H1 (cell line): ENCODE results near the gene GNS. TPM values are rescaled to one million over a fixed set of nuclear protein-coding genes. Genes with fewer than 3 reads are reported as not detected.

Source experiments
- CTCF ChIA-PET: fragments of 300-600 bp; sonication (Branson Sonifier 250); formaldehyde crosslinking; loops from one replicate; lab custom pipeline; 2021; ENCODE audit not compliant: partially characterized antibody; lab: Charles Lee
- POLR2A ChIA-PET: fragments of 300-600 bp; sonication (Branson Sonifier 250); formaldehyde crosslinking; loops from one replicate; lab custom pipeline; 2021; ENCODE audit warnings: inconsistent platforms; ENCODE audit not compliant: partially characterized antibody; lab: Charles Lee
- DNase-seq, 2 experiments: peaks; one replicate each; pipeline versions ENCODE4 v3.0.0 to v3.0.0-alpha.2; 2010 to 2022; ENCODE audit warnings: low spot score in 2 of 2, low read depth in 1 of 2, mixed read lengths in 1 of 2
- FAIRE-seq: peaks from 2 replicates; lab custom pipeline; 2011; peaks lifted over from hg19 to GRCh38; lab: Jason Lieb, UNC
- H2AFZ ChIP-seq: 2 replicates; pipeline ENCODE4 v1.8.1; 2012; ENCODE audit warnings: low read length, inconsistent platforms
- H2AK5ac ChIP-seq: 2 replicates; pipeline ENCODE4 v1.6.1; 2013; ENCODE audit warnings: low read depth, low read length
- H2BK120ac ChIP-seq: replicated peaks from 2 replicates; pipeline ENCODE3; 2013; ENCODE audit warnings: low read depth, low read length, inconsistent platforms
- H2BK12ac ChIP-seq: 2 replicates; pipeline ENCODE4 v1.6.1; 2013; ENCODE audit warnings: low read depth, low read length
- H2BK15ac ChIP-seq: 2 replicates; pipeline ENCODE4 v1.6.1; 2013; ENCODE audit warnings: low read length
- H2BK20ac ChIP-seq: 2 replicates; pipeline ENCODE4 v1.6.1; 2013; ENCODE audit warnings: low read length
- H2BK5ac ChIP-seq: 2 replicates; pipeline ENCODE4 v1.6.1; 2013; ENCODE audit warnings: low read depth, low read length
- H3K14ac ChIP-seq: 2 replicates; pipeline ENCODE4 v1.6.1; 2013; ENCODE audit warnings: inconsistent platforms; ENCODE audit not compliant: insufficient read length
- H3K18ac ChIP-seq: 2 replicates; pipeline ENCODE4 v1.6.1; 2013; ENCODE audit warnings: low read length; ENCODE audit errors: extremely low read depth
- H3K23ac ChIP-seq: 2 replicates; pipeline ENCODE4 v1.6.1; 2013; ENCODE audit warnings: inconsistent platforms; ENCODE audit not compliant: insufficient read length
- H3K23me2 ChIP-seq: 2 replicates; pipeline ENCODE4 v1.6.1; 2013; ENCODE audit warnings: low read depth, low read length
- H3K27ac ChIP-seq: 2 replicates; pipeline ENCODE4 v1.6.1; 2011; ENCODE audit warnings: low read depth, low read length, inconsistent platforms
- H3K27me3 ChIP-seq, 4 experiments: replicated peaks in 1 of 4; 1 replicate in 1 of 4; 2 replicates in 3 of 4; pipeline versions ENCODE4 v1.6.1 to v1.8.1; 2011 to 2013; ENCODE audit warnings: low read length in 3 of 4, mild to moderate bottlenecking in 3 of 4, inconsistent platforms in 2 of 4, mixed read lengths in 2 of 4, moderate library complexity in 1 of 4; ENCODE audit not compliant: control insufficient read depth in 3 of 4, insufficient read depth in 3 of 4; ENCODE audit errors: extremely low read depth in 1 of 4
- H3K36me3 ChIP-seq, 4 experiments: 2 replicates each; pipeline versions ENCODE4 v1.6.1 to v1.8.1; 2011 to 2013; ENCODE audit warnings: mild to moderate bottlenecking in 4 of 4, low read length in 3 of 4, moderate library complexity in 2 of 4, control low read depth in 1 of 4, inconsistent platforms in 1 of 4; ENCODE audit not compliant: insufficient read depth in 4 of 4, control insufficient read depth in 2 of 4
- H3K4ac ChIP-seq: replicated peaks from 2 replicates; pipeline ENCODE3; 2013; ENCODE audit warnings: low read length, low read depth, mixed read lengths, inconsistent platforms; ENCODE audit not compliant: insufficient read length
- H3K4me1 ChIP-seq, 4 experiments: replicated peaks in 1 of 4; 1 replicate in 1 of 4; 2 replicates in 3 of 4; pipeline versions ENCODE4 v1.6.1 to v1.8.1; 2011 to 2013; ENCODE audit warnings: low read length in 3 of 4, inconsistent platforms in 2 of 4, mixed read lengths in 1 of 4; ENCODE audit not compliant: insufficient read depth in 4 of 4, control insufficient read depth in 3 of 4
- H3K4me2 ChIP-seq, 2 experiments: 2 replicates each; pipeline versions ENCODE4 v1.6.1 to v1.8.1; 2011 to 2013; ENCODE audit warnings: low read depth in 2 of 2, low read length in 2 of 2, control low read depth in 1 of 2, inconsistent platforms in 1 of 2, mild to moderate bottlenecking in 1 of 2; ENCODE audit not compliant: insufficient read depth in 1 of 2
- H3K4me3 ChIP-seq, 4 experiments: fragments of 200-600, 300-600 bp in 1 of 4; sonication (generic), shearing (Covaris generic), sonication (Bioruptor Twin) in 1 of 4; 2 replicates each; pipeline versions ENCODE4 v1.5.1 to v1.8.1; 2011 to 2016; ENCODE audit warnings: low read length in 4 of 4, low read depth in 3 of 4, control low read depth in 2 of 4, inconsistent platforms in 2 of 4, mild to moderate bottlenecking in 2 of 4, mixed read lengths in 1 of 4, moderate library complexity in 1 of 4; ENCODE audit not compliant: insufficient read depth in 2 of 4; ENCODE audit errors: extremely low read depth in 1 of 4
- H3K56ac ChIP-seq: replicated peaks from 2 replicates; pipeline ENCODE3; 2013; ENCODE audit warnings: low read depth, mild to moderate bottlenecking, mixed read lengths, low read length, inconsistent platforms; ENCODE audit not compliant: insufficient read length
- H3K79me1 ChIP-seq: 2 replicates; pipeline ENCODE4 v1.6.1; 2013; ENCODE audit warnings: low read depth, low read length, control low read depth
- H3K79me2 ChIP-seq, 2 experiments: 2 replicates each; pipeline versions ENCODE4 v1.6.1 to v1.8.1; 2012 to 2013; ENCODE audit warnings: low read length in 2 of 2, mild to moderate bottlenecking in 2 of 2, inconsistent platforms in 1 of 2; ENCODE audit not compliant: insufficient read depth in 2 of 2, control insufficient read depth in 1 of 2
- H3K9ac ChIP-seq, 4 experiments: replicated peaks in 1 of 4; 1 replicate in 1 of 4; 2 replicates in 3 of 4; pipeline versions ENCODE4 v1.6.1 to v1.8.1; 2011 to 2013; ENCODE audit warnings: low read depth in 3 of 4, low read length in 3 of 4, control low read depth in 2 of 4, mild to moderate bottlenecking in 2 of 4, moderate library complexity in 2 of 4, inconsistent platforms in 1 of 4; ENCODE audit errors: extremely low read depth in 1 of 4
- H3K9me3 ChIP-seq, 2 experiments: 2 replicates each; pipeline versions ENCODE4 v1.6.1 to v1.8.1; 2012 to 2013; ENCODE audit warnings: mild to moderate bottlenecking in 2 of 2, moderate library complexity in 2 of 2, control low read depth in 1 of 2, inconsistent platforms in 1 of 2, low read depth in 1 of 2, low read length in 1 of 2, mixed read lengths in 1 of 2; ENCODE audit not compliant: insufficient read depth in 2 of 2
- H4K20me1 ChIP-seq, 2 experiments: replicated peaks in 1 of 2; 2 replicates each; pipeline versions ENCODE3 to v1.8.1; 2011 to 2013; ENCODE audit warnings: inconsistent platforms in 2 of 2, low read length in 2 of 2, mild to moderate bottlenecking in 1 of 2; ENCODE audit not compliant: insufficient read depth in 2 of 2, control insufficient read depth in 1 of 2
- H4K5ac ChIP-seq: 2 replicates; pipeline ENCODE4 v1.6.1; 2013; ENCODE audit warnings: low read length, low read depth, mixed read lengths, inconsistent platforms; ENCODE audit not compliant: insufficient read length
- H4K8ac ChIP-seq: 2 replicates; pipeline ENCODE4 v1.8.0; 2013; ENCODE audit warnings: mild to moderate bottlenecking, moderate library complexity, low read length, inconsistent platforms; ENCODE audit not compliant: insufficient read depth; ENCODE audit errors: extremely low read depth
- H4K91ac ChIP-seq: replicated peaks from 2 replicates; pipeline ENCODE3; 2013; ENCODE audit warnings: low read length, mixed read lengths, inconsistent platforms; ENCODE audit not compliant: insufficient read length
- CHD1 ChIP-seq: IDR thresholded peaks from 2 replicates; pipeline ENCODE4 v1.6.1; 2012; ENCODE audit warnings: low read depth, low read length, improper control_type of control experiment
- CTCF ChIP-seq, 3 experiments: IDR thresholded peaks; 1 replicate in 2 of 3; 2 replicates in 1 of 3; pipeline versions ENCODE4 v1.5.1 to v1.6.1; 2011; ENCODE audit warnings: low read length in 3 of 3, mild to moderate bottlenecking in 3 of 3, inconsistent platforms in 2 of 3, low read depth in 1 of 3, moderate library complexity in 1 of 3; ENCODE audit not compliant: insufficient read depth in 1 of 3; ENCODE audit errors: control extremely low read depth in 1 of 3
- NANOG ChIP-seq: IDR thresholded peaks from 2 replicates; pipeline ENCODE4 v1.6.1; 2011; ENCODE audit warnings: low read length, low read depth, mild to moderate bottlenecking, inconsistent platforms; ENCODE audit not compliant: insufficient read depth, poor library complexity, severe bottlenecking
- RAD21 ChIP-seq, 2 experiments: IDR thresholded peaks in 1 of 2; conservative IDR thresholded peaks in 1 of 2; 2 replicates each; pipeline ENCODE4 v1.6.1; 2011; ENCODE audit warnings: low read depth in 2 of 2, low read length in 2 of 2, improper control_type of control experiment in 1 of 2, inconsistent platforms in 1 of 2, mild to moderate bottlenecking in 1 of 2, moderate library complexity in 1 of 2
- RXRA ChIP-seq: IDR thresholded peaks from 2 replicates; pipeline ENCODE4 v1.6.1; 2011; ENCODE audit warnings: low read depth, mild to moderate bottlenecking, low read length, moderate library complexity; ENCODE audit not compliant: insufficient read depth
- TAF1 ChIP-seq: IDR thresholded peaks from 2 replicates; pipeline ENCODE4 v1.6.1; 2011; ENCODE audit warnings: mild to moderate bottlenecking, low read depth, low read length
- YY1 ChIP-seq: IDR thresholded peaks from 2 replicates; pipeline ENCODE4 v1.6.1; 2011; ENCODE audit warnings: low read depth, mild to moderate bottlenecking, low read length
- WGBS, 2 experiments: shearing (Covaris generic) in 1 of 2; methylation state at CpG; one replicate each; pipeline versions ENCODE4 v1.1.6 to v1.1.7; 2013 to 2015; ENCODE audit warnings: low lambda C conversion rate in 2 of 2, mixed read lengths in 2 of 2, inconsistent platforms in 1 of 2, low coverage in 1 of 2, missing lambda C conversion rate in 1 of 2; ENCODE audit not compliant: insufficient replicate concordance in 2 of 2, insufficient coverage in 1 of 2, insufficient read length in 1 of 2; ENCODE audit errors: extremely low coverage in 1 of 2, missing lambda C conversion rate in 1 of 2; 5-methylcytosine and 5-hydroxymethylcytosine counted together
- polyA plus RNA-seq, 7 experiments: library from polyadenylated mRNA; depleted of rRNA in 3 of 7; stranded (reverse) in 5 of 7; unstranded in 2 of 7; fragments of >200 nt in 5 of 7; fragments of 200-250 nt in 2 of 7; gene quantifications; 1 replicate in 5 of 7; 2 replicates in 1 of 7; 4 replicates in 1 of 7; pipeline versions ENCODE4 v1.2.1 to v1.2.3, GENCODE V29; 2011 to 2013; ENCODE audit warnings: missing spikeins in 2 of 7, mixed read lengths in 2 of 7
- total RNA-seq: library from RNA; stranded (reverse); fragmentation: NEBNext Ultra II Directional; extraction: Animal tissue kit (Norgen Biotek cat#: 25700); gene quantifications from 2 replicates; pipeline ENCODE4 v1.2.1, GENCODE V29; 2021

The GNS gene
- total and polyA plus RNA-seq, 2 of the 8 experiments (the other 6 are each of a cell fraction or from before 2014, with no cell fraction given): 16.0 to 28.5 TPM

GRCh38 chr12:64696080-64696741 is 63.0 kb downstream of the GNS start:
- H3K4me1 ChIP-seq: peaks cover 4 to 30% (median 20%) of the 10 kb centered on the region in 4 experiments
- H3K14ac ChIP-seq: no peak overlapping the region
- WGBS, 2 experiments: 88% methylated on average over 1 of the region's 1 CpG; no CpG with 5 or more reads in 1 of the 2 experiments
- no peak overlapping the region for H2AFZ ChIP-seq
- DNase-seq: no peak
- no peak overlapping the region for H3K27ac ChIP-seq
- H3K27me3 ChIP-seq: no peaks in the 10 kb centered on the region
- no peak overlapping the region for H3K23ac ChIP-seq
- H3K4me2 ChIP-seq: 0 out of 4 replicates have a peak overlapping the region, but pooled peaks of 1 of the 2 experiments have one; percentile 2
- no peak overlapping the region for H3K4me3 ChIP-seq
- H3K4ac ChIP-seq: no peak overlapping the region
- peaks cover 5% of the 10 kb centered on the region; the same call in 1 of the 2 replicates for H3K23me2 ChIP-seq
- H2BK20ac ChIP-seq: no peak overlapping the region
- H4K5ac ChIP-seq: no peak overlapping the region
- CTCF ChIA-PET: interaction anchor here (0.7 to 9.1 kb wide), 35 partner anchors 8 to 183 kb away, joined by 3 to 132 read pairs (median 5); partner anchors contain the start of gene RASSF3
- no peak overlapping the region for H2BK12ac ChIP-seq
- TF ChIP-seq NANOG (no peak), CHD1 (no peak), TAF1 (no peak), RXRA (no peak), YY1 (no peak), RAD21 (IDR thresholded peaks at IDR 0.05 in 1 of 2, conservative IDR thresholded peaks at IDR 0.05 in 1 of 2; ENCODE audit: low read depth in 2 of 2, low read length in 2 of 2) (peak; percentile 48 to 60), CTCF (IDR thresholded peaks at IDR 0.05; ENCODE audit: control extremely low read depth in 1 of 3, insufficient read depth in 1 of 3, low read depth in 1 of 3, low read length in 3 of 3) (peak in 2 of 3 experiments; percentile 5 to 19; a peak in 1 of 4 replicates)
- H3K36me3 ChIP-seq: peaks cover 0 to 8% (median 0%) of the 10 kb centered on the region in 4 experiments; a peak in 2 of 8 replicates
- H3K79me2 ChIP-seq: peaks cover 0 to 4% of the 10 kb centered on the region in 2 experiments; a peak in 1 of 4 replicates
- no peak overlapping the region for H3K9ac ChIP-seq
- no peak overlapping the region for H4K8ac ChIP-seq
- H2BK120ac ChIP-seq: no peak overlapping the region
- no peaks in the 10 kb centered on the region for H3K9me3 ChIP-seq
- no peak overlapping the region for H3K18ac ChIP-seq
- H2AK5ac ChIP-seq: no peak overlapping the region
- no peaks in the 10 kb centered on the region for H3K79me1 ChIP-seq
- no peak overlapping the region for H3K56ac ChIP-seq
- no peak overlapping the region for H4K91ac ChIP-seq
- peaks cover 0 to 2% of the 10 kb centered on the region in 2 experiments for H4K20me1 ChIP-seq
- H2BK15ac ChIP-seq: no peak overlapping the region
- no peak overlapping the region for H2BK5ac ChIP-seq
- POLR2A ChIA-PET: interaction anchor here (1.0 to 1.7 kb wide), 2 partner anchors 10 to 47 kb away, joined by 3 to 4 read pairs; no protein-coding TSS in a partner anchor
- no peak for FAIRE-seq
